ENCODE measurements around the gene KIRREL3.

Gene KIRREL3

DNA sequence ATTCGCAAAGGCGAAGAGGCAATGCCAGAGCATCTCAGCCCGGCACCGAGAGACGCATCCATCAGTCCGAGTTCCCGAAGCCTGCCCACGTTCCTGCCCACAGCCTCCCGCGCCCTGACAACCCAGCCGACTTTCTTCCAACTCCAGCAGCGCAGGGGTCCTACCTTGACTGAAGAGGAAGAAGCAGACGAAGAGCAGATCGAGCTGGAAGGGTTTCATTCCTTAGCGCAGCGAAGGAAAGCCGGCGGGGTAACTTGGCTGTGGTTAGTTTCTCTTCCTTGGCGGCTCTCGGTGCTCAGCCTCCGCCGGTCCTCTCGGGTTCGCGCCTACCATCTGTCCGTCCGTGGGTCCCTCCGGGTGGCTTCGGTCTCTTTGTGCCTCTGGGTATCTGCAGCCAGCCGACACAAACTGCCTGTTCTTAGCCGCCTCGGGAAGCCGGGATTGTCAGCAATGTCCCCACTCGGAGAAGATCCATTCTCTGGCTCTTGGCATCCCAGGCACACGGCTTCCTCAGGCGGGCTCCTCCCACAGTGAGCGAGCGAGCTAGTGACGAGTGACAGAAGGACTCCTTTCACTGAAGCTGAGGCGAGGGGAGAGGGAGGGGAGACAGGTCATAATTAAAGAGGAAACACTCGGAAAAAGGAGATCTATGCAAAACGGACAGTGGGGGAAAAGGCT, at the start of gene KIRREL3:
Gene KIRREL3 (minus strand): TSS at position 480 of the 678 bp plus-strand sequence.
- DNase-seq (ENCODE audit: low spot score) = no peak

DNA sequence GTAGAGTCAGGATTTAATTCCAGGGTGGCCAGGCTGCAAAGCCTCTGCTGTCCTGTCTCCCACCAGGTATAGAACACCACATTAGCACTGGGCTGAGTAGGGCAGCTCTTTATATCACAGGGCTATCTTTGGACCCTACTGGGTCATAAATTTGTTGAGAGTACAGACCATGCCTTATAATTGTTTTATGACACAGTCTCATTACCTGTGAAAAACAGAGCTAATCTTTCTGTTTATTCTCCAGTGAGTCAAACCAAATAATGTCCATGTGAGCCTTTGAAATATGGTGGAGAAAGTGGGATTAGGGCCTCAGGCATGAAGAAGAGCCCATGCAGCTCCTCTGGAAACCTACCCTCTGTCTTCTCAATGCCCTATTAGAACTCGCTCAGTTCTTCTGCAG, 49.6 kb upstream of the KIRREL3 start:
- no peak for DNase-seq (ENCODE audit: low spot score)

DNA sequence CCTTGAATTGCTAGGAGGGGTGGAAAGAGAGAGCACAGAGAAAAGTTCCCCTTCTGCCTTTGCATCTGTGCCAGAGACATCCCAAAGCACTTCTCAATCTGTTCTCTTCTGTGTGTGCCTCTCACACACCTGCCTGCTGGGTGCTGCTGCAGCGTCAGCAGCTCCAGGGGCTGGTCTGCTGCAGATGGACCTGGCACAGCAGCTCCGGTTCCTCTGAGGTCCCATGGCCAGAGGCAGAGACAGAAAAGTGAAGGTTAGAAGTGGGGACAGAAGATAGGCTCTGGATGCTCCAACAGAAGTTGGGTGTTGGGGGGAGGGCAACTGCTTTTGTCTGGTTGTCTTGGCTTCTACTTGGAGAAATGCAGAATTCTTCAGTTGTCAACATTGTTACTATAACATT, 48.9 kb upstream of the KIRREL3 start:
- no peak for DNase-seq (ENCODE audit: low spot score)

DNA sequence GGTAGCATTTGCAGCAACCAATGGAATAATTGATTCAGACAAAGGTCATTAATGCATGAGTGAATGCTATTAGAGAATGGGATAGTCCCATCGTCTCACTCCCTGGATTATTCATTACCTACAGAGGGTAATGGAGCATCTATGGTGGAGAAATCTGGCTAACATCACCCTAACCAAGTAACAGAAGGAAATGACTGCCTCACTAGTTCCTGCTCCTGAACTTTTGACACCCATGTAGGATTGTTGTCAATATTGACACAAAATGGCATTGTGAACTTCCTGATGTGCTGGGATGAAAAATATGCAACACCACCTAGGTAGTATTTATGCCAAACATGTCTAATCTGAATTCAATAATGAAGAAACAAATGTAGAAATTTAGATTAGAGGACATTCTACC, 44.0 kb upstream of the KIRREL3 start:
- DNase-seq (ENCODE audit: low spot score) = no peak

DNA sequence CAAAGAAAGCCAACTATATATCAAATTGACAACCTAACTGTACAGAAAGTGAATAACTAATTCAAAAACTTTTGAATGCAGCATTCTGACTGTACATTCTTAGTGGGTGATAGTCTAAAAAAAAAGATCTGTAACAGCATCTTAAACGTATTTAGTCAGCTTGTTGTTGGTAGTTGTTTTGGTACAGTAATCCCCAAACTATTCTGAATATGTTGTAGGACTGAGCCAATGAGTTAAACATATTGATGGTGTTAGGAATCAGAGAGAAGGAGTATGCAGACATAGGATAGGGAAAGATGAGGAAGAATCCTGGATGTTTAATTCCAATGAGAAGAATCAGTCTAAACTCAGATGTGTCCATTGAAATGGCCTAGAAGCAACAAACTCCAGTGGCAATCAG, 41.9 kb upstream of the KIRREL3 start:
- DNase-seq (ENCODE audit: low spot score) = no peak

DNA sequence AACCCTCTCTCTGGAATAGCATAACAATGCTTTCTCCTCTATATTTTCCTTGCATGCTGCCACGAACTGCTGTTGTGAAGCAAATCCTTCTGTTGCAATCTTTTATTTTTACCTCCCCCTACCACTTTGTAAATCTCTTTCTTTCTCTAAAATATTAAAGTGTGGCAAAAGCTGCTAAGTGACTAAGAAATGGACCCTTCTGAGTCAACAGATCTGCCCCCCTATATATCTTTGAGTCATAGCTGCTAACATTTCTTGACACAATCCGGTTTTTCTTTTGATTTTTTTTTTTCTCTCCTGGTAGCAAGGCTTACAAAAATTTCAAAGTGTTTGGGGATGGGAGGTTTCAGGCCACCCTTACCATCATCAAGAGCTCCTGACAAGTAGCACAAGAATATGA, 39.0 kb upstream of the KIRREL3 start:
- DNase-seq (ENCODE audit: low spot score) = no peak

DNA sequence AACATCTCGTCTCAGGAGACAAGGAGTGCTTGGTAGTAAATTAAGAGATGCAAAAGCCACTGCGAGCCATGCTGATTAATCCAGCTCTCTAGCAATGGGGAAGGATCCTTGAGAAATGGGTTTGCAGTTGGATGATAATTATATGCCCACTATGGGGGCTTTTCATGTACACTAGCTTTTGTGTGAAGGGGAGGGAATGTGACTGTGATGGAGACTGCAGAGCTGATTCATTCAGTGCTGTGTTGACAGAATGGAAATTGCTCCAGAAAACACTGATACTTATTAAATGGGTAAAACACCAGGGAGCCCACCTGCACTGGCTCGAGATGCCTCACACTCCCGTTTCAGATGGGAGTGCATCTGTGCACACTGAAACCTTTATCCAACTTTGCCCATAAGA, 37.0 kb upstream of the KIRREL3 start:
- DNase-seq (ENCODE audit: low spot score) = no peak

DNA sequence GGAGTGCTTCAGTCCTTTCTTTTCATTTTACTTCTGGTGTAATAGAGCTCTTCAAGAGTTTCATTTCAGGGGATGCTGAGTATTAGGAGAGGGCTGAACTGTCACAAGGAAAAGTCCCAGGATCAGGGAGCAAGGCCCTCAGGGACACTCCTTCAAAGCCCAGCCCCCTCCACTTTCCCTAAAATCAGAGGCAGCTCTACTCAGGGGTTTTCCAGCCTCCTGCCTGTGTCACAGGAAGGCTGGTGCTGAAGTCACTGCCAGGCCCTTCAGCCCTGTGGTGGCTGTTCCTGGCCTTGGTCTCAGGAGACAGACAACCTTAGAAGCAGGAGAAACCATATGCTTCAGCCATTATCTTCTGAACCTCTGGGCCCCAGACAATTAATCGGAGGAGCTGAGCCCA, 36.4 kb upstream of the KIRREL3 start:
- no peak for DNase-seq (ENCODE audit: low spot score)

DNA sequence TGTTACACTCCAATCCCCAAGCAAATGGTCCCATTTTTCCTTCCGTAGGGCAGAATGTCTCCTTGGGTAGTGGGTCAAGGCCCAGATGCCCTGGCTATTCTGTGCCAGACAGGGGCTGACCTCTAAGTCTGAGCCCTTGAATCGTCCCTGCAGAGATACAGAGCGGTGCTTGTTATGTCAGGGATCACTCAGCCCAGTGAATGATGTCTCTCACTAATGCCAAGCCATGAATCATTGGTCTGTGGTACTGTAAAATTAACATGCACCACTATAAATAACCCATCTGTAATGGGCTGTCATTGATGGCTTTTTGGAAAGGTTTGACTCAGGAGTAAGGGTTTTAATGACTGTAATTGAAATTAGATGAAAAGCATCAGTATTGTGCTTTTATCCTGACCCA, 35.3 kb upstream of the KIRREL3 start:
- DNase-seq (ENCODE audit: low spot score) = no peak

DNA sequence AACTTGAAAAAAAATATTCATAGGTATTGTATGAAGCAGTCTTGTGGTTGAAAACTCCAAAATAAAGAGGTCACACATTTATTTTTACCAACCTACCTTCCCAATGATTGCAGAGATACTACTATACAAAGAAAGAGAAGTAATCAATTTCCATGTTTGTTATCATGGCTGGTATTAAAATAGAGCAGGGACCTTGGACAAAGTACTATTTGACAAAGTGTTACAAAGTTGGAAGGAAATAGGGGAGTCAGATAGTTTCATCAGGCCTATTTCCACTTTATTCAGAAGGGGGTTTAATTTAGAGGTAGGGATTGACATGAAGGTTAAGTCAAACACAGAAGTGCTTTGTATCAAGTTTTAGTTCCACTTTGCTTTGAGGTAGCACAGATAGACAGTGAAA, 34.4 kb upstream of the KIRREL3 start:
- DNase-seq (ENCODE audit: low spot score) = no peak

DNA sequence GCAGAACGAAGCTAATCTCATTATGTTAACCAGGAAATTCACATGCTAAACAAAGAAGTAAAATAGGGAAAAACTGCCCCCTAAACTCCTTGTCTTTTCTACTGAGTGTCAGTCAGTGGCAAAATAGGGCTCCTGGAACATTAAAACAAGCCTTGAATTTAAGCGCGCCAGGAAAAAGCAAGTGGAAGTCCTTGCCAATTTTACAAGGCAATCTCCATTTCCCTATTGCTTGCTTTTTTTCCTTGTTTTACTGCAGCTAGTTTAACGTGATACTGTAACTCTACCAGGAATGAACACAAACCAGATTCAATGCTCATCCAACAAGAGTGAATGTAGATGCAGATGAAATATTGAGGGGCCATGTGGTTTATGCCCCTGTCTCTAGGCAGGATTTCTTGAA, 28.1 kb upstream of the KIRREL3 start:
- no peak for DNase-seq (ENCODE audit: low spot score)

DNA sequence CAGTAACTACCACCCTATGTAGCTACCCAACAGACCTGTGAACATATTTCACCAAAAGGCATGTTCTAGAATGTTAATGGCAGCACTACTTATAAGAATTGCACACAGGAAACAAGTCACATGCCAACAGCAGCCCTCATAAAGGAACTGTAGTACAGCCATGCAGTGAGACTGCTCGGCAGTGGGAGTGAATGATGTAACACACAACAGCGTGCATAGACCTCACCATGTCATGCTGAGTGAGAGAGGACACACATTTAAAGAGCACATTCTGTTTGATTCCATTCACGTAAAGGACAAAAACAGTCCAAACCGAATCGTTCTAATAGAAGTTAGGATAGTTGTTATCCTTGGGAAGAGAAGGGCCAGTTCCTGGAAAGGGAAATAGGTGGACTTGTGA, 27.2 kb upstream of the KIRREL3 start:
- no peak for DNase-seq (ENCODE audit: low spot score)

DNA sequence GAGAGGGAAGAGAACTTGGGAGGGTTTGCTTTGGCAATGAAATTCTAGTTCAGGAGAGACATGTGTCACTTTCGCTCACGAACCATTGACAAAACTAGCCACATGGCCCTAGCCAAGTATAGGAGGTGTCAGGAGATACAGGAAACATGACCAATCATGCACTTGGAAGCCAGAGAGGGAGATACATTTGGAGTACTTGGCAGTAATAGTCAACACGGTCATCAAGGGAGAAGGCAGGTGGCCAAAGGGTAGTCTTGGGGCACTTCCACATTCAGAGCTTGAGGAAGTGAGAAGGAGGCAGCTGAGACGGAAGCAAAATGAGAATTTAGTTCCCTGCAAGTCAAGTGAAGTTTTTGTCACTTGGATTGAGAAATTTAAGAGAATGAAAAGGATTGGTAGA, 26.4 kb upstream of the KIRREL3 start:
- no peak for DNase-seq (ENCODE audit: low spot score)

DNA sequence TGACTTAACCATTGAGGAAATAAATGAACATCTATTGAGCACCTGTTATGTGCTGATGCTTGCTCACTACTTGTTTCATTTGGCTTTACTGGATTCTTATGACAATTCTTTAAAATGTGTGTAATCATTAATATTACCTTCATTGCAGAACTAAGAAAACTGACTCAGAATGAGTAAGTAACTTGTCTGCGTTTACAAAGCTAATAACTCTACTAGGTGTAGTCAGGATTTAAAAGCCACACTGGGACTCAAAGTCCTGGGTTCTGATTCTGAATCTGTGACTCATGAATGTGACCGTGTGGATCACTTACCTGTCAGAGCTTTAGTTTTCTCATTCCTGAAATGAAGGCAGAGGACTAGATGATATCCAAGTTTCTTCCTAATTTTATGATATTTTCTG, 23.4 kb upstream of the KIRREL3 start:
- DNase-seq (ENCODE audit: low spot score) = no peak

DNA sequence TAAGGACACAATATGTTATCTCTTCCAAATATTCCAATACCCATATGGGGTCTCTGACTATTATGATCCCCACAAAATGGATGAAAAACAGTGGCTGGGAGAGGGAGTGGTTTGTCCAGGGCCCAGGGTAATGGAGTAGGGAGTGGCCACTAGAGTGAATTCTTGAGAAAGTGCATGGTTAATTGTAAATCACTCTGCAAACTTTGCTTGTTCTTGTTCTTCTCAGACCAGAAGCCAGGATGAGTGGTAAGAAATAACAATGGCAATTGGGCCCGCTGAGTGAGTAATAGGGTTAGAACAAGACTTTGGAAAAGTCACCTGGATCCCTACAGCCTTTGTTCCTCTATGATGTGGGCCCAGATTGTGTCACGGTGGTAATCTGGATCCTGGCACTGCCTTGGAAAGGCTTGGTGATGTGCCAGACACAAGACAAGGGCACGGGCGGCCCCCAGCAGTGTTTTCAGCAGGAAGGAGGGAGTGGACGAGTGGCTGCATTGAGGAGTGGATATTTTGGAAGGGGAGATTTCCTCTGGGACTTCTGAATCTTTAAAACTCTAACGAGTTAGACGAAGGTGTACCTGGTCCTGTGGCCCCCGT, 18.2 kb upstream of the KIRREL3 start:
- DNase-seq (ENCODE audit: low spot score) = no peak

DNA sequence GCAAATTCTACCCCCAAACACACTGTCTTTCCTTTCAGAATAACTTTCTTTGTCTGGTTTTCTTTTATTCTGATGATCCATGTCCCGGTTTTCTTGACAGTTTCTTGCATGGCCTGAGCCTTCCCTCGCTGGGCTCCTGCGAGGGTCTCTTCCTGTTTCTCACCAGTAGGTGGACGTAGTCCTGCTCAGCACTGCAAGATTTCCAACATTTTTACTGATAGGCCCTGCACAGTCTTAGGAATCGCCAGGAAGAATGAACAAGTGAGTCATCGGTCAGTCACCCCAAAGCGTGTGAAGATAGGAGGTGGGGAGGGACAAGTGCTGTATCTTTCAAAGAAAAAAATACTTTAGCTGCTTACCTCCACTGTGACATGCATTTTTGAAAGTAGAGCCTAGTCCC, 16.9 kb upstream of the KIRREL3 start:
- DNase-seq (ENCODE audit: low spot score) = no peak

DNA sequence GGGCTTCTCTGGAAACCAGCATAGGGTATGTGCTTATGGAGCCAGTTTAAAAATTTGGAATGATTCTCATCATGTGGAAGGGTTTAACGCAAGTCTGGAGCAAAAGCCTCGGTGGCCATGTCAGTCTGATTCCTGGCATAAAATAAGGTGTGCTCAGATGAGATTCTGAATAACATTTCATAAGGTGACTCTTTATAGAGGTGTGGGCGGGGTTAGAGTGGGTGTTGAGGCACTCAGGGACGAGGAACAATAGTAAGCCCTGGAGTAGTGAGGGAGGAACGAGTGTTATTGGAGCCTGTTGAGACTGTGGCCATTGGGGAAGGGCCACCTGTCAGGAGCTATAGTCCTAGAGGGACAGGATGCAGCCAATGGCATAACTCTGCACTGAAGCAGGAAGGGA, 13.0 kb upstream of the KIRREL3 start:
- no peak for DNase-seq (ENCODE audit: low spot score)

DNA sequence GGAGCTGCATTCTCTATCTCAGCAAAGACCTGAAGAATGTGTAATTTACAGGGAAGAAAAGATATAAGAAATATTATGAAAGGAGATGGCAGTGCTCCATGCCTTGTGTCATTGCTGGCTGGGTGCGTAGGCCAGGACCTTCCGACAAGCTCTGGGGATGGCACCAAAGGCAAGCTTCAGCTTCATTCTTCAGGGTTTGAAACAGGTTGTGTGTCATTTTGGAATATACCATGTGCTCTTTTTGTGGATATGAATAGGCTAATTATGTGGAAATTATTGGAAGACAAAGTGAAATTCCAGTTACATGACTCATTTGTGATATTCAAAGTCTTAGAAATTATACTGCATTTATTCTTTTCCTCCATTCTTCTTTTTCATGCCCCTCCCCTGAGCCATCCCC, 5.7 kb upstream of the KIRREL3 start:
- no peak for DNase-seq (ENCODE audit: low spot score)

DNA sequence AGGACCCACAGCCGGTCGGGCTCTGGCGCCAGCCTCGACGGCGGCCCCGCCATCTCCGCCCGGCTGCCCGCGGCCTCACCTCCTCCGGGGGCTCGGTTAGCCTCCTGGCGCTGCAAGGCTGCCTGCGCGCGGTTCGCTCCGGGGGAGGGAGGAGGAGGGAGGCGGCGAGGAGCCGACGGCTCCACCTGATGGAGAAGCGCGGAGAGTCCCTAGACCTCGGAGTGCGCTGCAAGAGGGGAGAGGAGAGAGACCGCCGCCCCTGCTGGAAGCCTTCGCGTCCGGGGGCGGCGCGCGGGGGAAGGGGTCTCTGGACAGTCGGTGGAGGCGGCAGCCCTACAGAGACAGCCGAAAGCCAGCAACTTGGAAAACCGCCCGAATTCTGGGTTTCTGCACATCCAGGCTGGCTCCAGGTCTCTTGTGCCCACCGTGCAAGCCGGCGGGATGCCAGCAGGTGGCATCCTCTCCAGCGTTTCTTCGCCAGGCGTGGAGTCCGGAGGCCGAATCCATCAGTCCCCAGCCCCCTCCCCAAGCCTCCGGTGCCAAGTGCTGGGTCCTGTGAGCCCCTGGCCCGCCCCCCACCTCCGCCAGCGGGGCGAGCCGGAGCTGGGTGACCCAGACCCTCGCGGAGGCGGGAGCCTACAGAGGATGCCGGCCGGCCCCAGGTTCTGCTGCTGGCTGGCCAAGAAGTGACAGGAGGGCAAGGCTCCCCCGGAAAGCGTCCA, 2.9 kb upstream of the KIRREL3 start:
- DNase-seq (ENCODE audit: low spot score) = no peak

DNA sequence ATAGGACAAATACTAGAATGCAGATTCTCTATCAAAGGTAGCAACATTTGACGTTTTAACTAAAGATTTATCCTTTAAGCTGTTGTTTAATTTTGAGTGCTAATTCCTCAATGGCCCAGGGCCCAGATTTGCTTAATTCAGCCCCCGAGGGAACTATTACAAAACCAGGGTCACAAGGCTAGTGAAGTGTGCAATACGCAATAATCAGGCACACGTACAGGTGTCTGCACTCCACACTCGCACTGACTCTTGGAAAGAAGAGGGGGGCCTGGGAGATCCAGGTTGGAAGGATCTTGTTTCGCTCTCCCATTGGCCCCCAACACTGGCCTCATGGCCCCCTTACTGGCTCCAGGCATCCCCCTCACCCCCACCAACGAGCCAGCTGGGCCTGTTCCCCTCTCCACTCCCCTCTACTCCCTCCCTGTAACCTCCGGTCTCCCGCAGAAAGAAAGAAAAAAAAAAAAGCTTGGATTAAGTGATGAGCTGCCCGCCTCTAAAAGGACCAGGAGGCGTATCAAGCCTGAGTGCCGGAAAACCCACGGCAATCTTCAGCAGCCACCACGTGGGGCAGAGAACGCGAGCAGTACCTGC, 2.2 kb upstream of the KIRREL3 start:
- DNase-seq (ENCODE audit: low spot score) = no peak

DNA sequence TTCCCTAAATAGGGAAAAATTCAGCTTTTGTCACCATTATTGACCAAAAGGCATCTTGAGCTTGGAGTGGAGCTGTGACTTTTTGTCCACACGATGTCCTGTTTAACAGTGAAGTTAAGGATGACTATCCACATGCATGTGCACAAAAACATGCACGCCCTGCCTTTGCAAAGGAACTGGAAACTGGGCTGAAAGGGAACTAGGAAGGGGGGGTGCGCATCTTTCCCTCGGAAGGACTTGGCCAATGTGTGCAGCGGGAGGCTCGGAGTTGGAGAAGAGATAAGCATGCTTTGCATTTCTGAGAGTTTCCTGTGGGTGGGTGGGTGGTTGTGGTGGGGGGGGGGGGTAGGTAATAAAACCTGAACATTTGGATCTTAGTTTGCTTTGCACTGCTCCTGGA, 411 bp upstream of the KIRREL3 start:
- DNase-seq (ENCODE audit: low spot score) = no peak

DNA sequence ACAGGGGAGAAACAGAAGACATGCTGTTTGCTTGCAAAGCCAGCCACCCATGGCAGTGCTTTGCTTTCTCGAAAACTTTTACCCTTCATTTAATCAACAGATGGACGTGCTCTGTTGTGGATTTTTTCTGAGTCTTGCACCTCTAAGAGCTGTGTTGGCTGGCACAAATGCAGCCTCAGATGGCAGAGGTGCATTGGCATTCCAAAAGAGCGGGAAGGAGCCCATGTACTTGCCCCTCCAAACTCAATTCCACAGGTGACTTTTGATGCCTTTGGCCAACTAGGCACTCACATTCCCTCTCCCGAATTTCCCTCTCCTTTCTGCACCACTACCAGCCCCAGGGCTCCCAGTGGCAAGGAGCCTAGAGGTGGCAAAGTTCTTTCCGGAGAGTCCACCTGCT, 1.2 kb downstream of the KIRREL3 start:
- DNase-seq (ENCODE audit: low spot score) = no peak

DNA sequence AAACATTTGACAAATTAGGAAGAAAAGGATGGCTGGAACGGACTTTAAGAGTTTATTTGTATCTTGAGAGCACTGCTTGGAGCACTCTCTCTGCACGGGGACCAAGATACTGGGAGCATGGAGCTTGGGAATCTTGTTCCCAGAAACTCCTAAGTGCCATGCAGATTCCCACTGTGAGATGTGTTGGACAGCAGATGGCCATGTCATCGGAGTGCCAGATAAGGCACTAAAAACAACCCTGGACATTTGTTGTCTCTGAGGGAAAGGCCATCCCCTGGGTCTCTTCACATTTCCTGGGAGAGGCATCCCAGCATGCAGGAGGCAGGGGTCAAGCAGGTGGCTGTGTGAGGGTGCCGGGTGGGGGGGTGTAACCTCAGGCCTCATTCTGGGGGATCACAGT, 2.9 kb downstream of the KIRREL3 start:
- no peak for DNase-seq (ENCODE audit: low spot score)
